Activated gamma-delta T cell treated with anti-CD3 and anti-CD28 coated beads, Interleukin-2, amount 50 U/mL, for 16 hours (primary cell): ENCODE results near the gene ANOS1.

Source experiments
- DNase-seq: peaks from one replicate; pipeline ENCODE4 v3.0.0-alpha.2; 2020; ENCODE audit warnings: low read depth

The ANOS1 gene

DNA sequence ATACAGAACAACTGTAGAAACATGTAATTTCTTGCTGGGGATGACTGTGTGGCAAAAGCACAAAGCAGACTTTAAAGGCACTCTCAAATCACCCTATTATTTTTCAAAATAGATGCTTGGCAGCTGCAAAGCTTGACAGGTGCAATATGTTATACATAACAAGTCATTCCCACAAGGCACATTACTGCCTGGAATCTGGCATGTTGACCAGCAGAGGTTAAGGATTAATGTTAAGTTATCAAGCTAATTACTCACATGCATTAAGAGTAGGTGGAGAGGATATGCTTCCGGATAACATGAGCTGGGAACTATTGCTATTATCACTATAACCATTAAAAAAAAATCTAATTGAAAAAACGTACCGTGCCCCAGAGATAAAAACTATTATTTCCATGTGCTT, 17.8 kb downstream of the ANOS1 start:
- no peak for DNase-seq

DNA sequence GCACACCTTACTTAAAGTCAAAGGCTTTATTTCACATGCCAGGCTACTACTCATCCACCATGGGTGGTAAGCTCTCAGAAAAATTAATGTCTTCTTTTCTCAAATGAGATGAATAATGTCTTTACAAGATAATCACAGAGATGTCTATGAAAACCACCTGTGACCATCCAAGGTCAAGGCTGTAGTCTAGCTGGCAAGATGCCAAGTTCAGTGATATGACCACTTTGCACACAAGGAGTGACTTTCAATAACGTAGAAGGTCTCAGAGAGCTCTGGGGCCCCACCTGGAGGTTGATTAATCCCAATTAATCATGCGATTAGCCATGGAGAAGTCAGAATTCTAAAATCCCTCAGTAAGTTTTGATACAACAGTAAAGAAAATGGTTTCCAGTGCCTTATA, 20.5 kb downstream of the ANOS1 start:
- no peak for DNase-seq

DNA sequence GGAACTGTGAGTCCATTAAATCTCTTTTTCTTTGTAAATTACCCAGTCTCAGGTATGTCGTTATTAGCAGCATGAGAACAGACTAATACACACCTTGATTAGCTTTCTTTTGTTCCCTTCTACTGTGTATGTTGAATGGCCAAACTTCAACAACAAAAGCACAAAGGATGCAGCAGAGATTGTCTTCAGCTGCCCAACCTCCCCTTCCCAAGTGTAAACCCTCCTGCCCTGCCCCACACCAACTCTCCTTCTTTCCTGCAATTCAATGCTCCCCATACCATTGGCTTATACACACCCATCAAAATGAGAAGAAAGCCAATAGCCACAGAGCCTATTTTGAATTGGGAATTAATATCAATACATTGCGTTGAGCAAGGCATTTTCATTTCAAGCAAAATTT, 27.8 kb downstream of the ANOS1 start:
- no peak for DNase-seq

DNA sequence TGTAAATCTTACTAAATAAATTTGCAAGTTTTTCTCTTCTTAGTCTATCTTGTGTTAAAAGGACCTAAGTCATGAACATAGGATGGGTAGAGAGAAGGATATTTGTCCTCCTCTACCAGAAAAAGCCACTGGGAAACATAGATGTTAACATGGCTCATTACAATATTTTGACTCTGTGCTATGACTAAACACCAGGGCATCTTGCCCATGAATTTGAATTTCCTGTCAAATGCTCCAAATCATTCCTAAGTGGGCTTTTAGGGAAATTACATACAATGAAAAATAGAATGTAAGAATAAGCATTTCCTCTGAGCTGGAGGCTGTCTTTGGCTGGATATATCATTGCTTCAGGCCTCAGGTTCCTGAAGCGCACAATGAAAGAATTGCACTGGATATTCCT, 39.1 kb downstream of the ANOS1 start:
- DNase-seq = no peak

DNA sequence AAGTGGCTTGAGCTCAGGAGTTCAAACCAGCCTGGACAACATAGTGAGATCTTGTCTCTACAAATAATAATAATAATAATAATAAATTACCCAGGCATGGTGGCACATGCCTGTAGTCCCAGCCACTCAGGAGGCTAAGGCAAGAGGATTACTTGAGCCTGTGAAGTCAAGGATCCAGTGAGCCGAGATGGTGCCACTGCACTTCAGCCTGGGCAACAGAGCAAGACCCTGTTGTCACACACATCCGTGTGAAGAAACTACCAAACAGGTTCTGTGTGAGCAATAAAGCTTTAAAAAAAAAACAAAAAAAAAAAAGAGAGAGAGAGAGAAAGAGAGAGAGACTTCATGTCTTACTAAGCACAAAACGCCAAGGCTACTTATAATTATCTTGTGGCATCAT, 42.5 kb downstream of the ANOS1 start:
- no peak for DNase-seq

DNA sequence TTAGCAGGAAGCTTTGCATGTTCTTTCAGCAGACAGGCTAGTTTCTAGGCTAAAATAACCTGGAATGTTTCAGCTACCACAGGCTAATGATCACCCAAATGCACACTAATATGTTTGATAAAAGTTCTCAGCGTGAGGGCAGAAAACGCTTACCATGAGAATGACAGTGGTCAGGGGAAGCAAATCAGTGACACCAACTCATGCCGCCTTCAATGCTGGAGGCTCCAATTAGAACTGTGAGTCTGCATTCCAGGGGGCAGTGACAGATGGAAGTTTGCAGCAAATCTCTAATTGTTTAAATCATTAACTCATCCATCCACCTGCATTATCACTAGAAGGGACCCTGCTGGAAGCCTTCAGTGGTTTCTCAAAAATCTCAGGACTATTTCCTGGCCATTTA, 43.2 kb downstream of the ANOS1 start:
- DNase-seq = no peak

DNA sequence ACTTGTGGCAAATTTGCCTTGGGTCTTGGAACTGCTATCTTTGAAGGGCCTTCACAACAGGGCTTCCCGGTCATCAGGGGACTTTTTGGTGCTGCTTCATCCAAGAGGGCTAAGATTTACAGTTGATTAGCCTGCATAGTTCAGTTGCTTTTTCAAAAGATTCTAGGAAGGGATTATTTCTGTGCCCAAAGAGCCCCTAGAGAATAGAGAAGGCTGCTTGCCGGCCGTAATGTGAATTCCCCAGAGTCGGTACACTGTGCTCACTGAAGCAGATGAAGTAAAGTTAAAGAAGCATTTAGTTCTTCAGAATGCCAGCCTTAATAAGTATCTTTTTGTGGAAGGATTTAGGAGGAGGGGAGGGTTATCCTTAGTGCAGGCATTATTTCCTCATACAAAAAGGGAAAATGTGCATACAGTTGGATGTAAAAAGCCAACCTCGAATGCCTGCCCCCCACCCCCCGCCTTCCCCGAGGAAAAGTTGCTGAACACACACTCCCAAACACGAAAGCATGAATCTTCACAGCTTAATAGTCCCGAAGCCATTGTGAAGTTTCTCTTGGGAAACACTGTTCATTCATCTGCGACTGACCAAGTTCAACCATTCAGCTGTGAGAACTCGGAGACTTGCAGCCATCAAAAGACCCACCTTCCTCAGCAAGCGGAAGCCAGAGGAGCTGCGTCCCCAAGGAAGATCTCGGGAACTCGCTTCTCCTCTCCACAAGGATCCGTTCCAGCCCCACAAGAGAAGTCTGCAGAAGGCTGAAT, 47.6 kb downstream of the ANOS1 start:
- no peak for DNase-seq

DNA sequence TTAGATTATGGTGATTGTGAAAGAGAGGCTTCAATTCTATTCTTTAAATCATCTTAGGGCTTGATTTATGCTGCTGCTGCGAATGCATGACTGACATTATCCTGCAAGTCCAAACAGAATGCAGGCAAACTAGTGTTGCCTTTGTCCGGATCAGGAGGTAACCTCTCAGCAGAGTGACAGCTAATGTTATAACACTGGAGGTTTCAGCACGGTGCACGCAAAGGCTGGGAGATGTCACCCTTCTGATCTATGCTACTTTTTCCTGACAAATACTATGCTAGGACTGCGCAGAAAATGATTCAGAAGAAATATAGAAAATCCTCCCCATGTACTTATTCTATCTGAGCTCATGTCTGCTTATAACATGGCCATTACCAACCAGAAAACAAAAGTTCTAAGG, 48.2 kb downstream of the ANOS1 start:
- no peak for DNase-seq

DNA sequence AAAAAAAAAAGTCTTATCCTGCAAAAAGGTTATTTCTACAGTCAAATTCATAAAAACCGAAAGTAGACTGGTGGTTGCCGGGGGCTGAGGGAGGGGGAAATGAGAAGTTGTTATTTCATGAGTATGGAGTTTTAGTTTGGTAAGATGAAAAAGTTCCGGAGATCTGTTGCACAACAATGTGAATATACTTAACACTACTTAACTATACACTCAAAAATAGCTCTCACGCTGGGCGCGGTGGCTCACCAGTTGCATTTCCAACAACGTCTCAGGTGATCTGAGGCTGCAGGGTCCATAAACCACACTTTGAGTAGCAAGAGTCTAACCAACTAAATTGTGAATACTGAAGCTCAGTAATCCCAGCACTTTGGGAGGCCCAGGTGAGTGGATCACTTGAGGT, 52.4 kb downstream of the ANOS1 start:
- no peak for DNase-seq

DNA sequence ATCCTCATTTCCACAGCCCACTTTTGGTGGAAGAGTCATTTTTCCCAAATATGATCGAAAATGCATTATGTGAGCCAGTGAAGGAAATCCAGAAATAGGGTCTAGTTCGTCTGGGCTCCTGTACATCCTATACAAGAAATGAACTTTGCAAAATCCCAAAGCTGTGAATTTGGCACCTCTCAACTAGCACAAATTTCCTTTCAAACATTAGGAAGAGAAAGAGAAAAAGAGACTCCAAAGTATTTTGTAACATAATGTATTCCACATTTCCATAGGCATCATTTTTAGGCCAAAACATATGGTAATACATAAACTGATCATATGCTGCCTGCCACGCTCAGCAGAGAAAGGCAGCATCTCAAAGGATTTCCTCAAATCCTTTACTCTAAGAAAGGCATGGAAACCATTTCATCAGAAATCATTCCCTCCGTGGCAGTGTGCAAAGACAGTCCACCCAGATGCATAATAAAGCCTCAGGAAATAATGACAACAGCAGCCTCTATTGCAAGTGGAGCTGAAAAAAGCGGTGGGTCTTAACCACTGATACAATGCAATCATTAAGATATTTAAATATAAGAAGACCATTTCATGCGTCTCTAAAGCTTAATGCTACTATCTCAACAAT, 56.8 kb downstream of the ANOS1 start:
- DNase-seq = no peak

DNA sequence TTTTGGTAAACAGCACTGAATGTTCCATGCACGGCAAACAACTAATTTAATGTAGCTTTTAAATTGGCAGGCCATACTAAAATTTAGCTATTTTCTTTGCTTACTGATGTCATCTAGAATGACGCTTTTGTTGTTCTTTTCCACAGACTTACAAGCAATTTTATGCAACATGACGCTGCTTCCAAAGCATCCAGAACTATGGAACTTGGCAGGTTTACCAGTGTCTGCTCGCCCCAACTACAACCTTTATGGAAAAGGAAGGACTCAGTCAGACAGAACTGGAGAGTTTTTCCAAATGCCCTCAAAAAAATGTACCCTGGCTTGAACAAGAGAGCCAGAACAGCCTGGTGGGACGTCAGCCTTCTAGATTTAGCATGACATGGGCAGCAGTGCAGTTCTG, 58.7 kb downstream of the ANOS1 start:
- no peak for DNase-seq

DNA sequence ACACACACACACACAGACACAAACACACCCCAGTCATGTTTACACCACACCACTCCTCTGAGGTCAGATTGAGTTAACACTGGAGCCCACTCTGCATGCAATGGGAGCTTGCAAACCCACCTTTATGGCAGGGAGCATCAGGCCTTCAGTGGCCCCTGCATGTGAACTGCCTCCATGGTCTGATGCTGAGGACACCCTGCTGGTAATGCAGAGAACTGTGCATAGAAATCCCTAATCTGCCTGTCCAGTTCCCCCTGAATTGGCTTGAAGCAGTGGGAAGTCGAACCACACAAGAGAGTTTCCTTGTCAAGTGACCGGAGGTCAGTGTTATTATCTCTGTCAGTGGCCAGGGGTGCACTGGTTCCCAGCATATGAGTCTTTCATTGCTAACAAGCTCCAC, 59.8 kb downstream of the ANOS1 start:
- no peak for DNase-seq

DNA sequence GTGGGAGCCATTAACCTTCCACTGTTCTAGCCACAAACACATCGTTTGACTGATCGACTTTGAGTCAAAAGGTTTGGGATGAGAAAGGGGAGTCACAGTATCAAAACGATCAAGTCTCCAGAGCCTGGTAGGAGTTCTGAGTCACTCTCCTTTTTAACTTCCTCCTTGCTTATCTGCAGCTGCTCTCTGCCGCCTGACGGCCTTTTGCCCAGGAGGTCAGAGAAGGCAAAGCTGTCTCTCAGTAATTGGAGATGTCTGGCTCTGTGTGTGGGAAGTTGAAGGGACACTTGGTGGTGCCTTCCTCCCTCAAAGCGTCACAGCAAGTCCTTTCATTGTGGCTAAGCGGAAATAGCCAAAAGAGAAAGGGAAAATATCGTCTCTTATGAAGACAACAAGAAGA, 63.1 kb downstream of the ANOS1 start:
- no peak for DNase-seq

DNA sequence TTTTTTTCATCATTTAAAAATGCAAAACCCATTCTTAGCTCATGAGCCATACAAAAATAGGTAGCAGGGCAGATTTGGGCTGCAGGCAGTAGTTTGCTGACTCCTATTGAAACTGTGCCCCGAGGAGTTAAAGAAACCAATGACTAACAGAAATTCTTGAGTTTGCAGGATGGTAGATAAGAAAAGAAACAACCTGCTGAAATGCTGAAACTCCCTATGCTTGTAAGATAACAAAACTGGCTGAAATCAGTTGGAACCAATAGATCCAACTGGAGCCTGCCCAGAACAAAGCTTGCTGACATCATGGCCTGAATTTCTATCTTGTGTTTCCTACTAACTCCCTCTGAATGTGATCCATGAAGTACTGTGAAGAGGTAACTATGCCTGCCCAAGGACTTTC, 68.6 kb downstream of the ANOS1 start:
- DNase-seq = no peak

DNA sequence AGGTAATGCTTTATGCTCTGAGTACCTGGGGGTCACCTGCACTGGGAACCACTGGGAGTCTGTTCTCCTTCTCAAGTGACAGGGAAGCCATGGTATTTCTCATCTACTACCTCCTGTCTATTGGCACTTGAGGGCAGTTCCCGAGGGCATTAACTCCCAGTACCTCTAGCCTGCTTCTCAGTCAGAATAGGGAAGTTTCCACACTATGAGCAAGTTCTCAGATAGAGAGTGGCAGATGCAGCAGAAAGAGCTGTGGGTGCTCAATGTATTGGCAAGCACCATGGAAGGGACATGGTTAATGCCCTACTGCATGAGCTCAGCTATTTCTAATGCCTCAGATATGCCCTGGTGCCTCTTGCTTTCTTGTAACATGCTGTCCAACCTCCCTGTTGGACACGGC, 74.1 kb downstream of the ANOS1 start:
- DNase-seq = no peak

DNA sequence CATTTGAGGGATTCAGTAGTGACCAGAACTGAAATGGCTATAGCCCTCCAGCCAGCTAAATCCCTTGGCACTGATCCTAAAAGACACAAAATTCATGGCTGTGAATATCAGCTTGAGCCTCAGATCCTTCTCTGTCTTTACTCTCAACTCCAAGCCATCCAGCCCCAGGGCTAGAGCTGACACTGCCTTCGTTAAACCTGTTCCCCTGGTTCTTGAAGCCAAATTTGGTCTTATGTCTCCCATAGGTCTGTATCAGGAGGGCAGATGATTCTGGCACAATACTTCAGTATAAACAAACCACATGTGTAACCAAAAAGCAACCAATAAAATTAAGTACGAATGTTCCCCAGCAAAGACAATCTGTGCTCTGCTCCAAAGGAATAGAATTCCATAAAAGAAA, 78.0 kb downstream of the ANOS1 start:
- no peak for DNase-seq

DNA sequence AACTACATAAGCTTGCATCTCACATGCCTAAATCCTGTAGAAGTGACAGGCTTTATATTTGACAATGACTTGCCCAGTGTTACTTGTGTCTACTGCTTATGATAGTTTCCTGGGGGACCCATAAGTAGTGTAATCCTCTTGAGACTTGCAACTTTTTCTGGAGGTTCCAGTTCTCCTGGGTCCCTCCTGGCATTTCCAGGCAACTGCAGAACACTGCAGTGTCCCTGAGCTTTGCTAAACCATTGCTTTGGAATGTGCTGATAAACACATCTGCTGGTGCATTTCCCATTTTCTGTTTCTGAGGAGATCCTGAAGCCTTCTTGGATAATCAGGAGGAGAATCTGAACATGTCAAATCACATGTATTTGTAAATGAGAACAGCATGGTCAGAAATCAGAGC, 82.0 kb downstream of the ANOS1 start:
- DNase-seq = no peak

DNA sequence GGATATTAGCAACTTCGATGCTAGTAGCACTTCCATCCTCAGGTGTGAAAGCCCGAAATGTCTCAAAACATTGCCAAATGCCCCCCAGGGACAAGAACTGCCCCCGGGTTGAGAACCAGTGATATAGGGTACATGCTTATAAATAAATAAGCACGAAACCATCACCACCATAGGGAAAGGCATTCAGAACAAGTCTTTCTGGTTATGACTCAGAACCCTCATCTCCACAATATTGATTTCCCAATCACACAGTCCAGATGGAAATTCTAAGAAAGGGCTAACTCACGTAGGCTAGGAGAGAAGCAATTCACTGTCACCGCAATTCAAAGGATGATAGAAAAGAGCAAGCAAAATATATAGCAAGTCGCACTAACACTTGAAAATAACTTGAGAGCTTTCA, 84.8 kb downstream of the ANOS1 start:
- no peak for DNase-seq

DNA sequence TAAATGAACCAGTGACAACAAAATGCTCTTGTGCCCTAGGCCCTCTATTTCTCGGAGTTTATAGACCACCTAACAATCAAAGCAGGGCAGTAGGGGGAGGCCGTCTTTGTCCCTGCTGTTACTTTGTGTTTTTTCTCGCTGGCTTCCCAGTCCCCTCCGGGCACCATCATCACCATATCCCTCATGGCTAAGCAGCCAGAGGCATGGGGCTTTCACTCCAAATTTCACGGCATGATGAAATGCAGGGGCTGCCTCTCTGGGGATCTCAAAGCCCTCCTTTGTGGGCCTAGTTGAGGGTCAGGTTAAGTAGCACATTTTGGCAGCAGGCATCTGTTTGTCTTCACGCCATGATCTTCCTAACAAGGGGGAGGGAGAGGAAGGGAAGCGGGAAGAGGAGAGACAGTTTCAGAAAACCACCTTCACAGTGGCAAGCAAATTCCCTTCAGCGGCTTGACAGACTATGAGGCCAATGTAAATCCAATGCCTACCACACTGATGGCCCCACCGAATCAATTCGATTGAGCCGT, 91.9 kb downstream of the ANOS1 start:
- DNase-seq = no peak

DNA sequence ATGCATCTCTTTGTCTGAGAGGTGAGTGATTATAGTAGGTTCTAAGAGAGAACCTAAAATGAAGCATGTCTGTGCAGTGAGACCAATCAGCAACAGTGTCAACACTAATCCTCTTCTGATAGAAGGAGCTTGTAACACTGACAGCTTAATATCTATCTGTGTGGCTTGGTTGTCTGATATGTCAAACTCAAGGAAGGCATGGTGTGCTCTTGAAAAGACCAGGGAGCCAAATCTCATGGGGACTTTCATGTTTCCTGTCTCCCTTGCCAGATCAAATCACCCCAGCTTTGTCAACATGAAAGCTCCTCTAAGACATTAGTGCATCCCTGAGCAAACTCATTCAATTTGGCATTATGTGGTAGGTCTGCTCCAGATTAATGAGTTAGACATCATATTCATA, 95.4 kb downstream of the ANOS1 start:
- no peak for DNase-seq

DNA sequence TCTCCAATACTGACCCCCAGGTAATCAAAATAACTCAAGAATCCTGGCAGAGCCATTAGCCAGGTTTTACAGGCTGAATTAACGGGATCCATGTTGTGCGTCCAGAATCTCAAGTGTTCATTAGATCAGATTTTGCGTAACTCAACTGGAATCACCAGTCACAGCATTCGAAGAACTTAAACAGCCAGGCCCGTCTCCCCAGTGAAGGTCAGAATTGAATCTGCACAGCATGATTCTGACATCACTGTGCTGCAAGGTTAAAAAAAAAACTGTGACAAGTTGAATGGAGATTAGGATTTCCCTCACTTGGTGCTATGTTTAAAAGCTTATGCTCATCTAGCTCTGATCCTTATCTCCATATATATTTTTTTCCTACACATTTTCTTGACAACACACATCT, 96.1 kb downstream of the ANOS1 start:
- no peak for DNase-seq

DNA sequence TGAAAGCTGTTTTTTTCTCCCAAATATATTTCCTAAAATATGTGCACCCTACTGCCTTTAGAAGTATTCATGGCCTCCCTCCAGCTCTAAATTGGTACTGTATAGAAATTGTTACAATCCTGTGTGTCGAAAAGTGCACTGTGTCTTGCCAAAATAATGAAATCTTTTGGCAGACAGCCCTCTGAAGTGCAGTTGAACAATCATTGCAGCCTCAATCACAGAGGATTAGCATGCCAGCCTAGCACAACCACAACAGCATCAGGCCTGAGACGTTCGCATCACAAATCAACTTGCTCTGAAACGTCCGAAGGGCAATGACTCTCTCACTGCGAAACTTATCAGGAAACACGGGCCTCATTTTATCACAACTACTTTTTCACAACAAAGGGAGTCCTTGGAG, 99.0 kb downstream of the ANOS1 start:
- DNase-seq = no peak

DNA sequence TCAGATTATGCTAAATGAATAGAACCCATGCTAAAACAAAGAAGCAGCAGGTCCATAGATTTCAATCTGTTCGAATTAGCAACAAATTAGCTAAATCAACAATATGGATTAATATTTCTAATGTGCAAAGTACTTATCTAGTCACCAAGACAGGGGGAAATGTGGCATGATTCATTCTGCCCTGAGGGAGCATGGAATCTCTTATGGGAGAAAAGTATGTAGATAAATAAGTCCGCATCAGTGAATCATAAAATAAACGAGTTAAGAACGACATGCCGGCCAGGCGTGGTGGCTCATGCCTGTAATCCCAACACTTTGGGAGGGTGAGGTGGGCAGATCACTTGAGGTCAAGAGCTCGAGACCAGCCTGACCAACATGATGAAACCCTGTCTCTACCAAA, 102.1 kb downstream of the ANOS1 start:
- no peak for DNase-seq

DNA sequence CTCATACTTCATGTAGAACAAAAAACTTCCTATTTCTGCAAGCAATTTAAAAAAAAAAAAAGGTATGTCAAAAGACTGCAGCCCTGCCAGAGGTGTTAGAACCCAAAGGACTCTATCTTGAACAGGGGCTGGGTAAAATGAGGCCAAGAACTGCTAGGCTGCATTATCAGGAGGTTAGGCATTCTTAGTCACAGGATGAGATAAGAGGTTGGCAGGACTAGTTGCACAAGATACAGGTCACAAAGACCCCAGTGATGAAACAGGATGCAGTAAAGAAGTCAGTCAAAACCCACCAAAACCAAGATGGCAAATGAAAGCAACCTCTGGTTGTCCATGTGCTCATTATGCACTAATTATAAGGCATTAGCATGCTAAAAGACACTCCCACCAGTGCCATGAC, 104.1 kb downstream of the ANOS1 start:
- DNase-seq = no peak
